ENCODE measurements around the gene TMEM258. TPM values are rescaled to one million over a fixed set of nuclear protein-coding genes. Genes with fewer than 3 reads are reported as not detected.

Gene TMEM258
- total and polyA plus RNA-seq, 2 experiments from 2014 or later, result 72.8 to 258 TPM

DNA sequence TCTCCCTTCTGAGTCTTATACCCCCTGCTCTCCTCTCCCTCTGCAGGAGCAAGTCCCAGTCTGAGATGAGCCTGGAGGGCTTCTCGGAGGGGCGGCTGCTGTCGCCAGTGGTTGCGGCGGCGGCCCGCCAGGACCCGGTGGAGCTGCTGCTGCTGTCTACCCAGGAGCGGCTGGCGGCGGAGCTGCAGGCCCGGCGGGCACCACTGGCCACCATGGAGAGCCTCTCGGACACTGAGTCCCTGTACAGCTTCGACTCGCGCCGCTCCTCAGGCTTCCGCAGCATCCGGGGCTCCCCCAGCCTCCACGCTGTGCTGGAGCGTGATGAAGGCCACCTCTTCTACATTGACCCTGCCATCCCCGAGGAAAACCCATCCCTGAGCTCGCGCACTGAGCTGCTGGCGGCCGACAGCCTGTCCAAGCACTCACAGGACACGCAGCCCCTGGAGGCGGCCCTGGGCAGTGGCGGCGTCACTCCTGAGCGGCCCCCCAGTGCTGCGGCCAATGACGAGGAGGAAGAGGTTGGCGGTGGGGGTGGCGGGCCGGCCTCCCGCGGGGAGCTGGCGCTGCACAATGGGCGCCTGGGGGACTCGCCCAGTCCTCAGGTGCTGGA is 48.8 kb downstream of the TMEM258 start:
- in situ Hi-C loops (cut with MboI), result no loop called here
- 94 to 95% methylated on average over 31 to 42 of the region's 42 CpGs for WGBS, 2 experiments (ENCODE audit: low coverage in 1 of 2, low lambda C conversion rate in 2 of 2, missing lambda C conversion rate in 2 of 2)

DNA sequence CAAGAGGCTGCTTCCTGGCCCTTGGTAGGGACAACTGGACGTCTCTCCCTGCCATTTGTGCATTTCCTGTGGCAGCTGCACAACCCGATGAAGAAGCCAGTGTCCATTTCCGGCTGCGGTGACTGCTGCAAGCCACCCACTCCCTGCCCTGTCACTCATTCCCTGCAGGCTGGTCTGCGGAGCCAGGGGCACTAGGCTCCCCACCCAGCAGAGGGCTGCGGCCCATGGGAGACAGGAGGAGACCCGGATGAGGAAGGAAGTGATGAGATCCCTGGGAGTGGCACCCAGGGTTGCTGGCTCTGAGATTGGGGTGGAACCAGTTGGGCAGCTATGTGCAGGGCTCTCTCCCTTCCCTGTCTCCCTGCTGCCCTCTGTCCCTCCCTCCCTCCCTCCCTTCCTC is 50.0 kb downstream of the TMEM258 start:
- no peak overlapping the region for H3K4me3 ChIP-seq
- no peaks in the 10 kb centered on the region for H3K4me1 ChIP-seq (ENCODE audit: insufficient read depth)
- no peaks in the 10 kb centered on the region for H4K20me1 ChIP-seq (ENCODE audit: insufficient read depth)
- H3F3A ChIP-seq (ENCODE audit: insufficient read depth), result no peaks in the 10 kb centered on the region
- in situ Hi-C loops (cut with MboI), result no loop called here
- H3K36me3 ChIP-seq (ENCODE audit: low read depth), result no peaks in the 10 kb centered on the region
- H2AFZ ChIP-seq, result no peak overlapping the region
- no peaks in the 10 kb centered on the region for H3K27me3 ChIP-seq (replicated peaks; ENCODE audit: insufficient read depth)
- no peaks in the 10 kb centered on the region for H3K79me2 ChIP-seq (ENCODE audit: insufficient read depth)
- no peak overlapping the region for H3K4me2 ChIP-seq (ENCODE audit: unreplicated experiment)
- no peaks in the 10 kb centered on the region for H3K9me2 ChIP-seq (ENCODE audit: insufficient read depth)
- no peak overlapping the region for H3K9ac ChIP-seq
- no peaks in the 10 kb centered on the region for H3K9me3 ChIP-seq (ENCODE audit: low read depth)
- WGBS, 2 experiments (ENCODE audit: low coverage in 1 of 2, low lambda C conversion rate in 2 of 2, missing lambda C conversion rate in 2 of 2), result 86 to 91% methylated on average over 7 of the region's 7 CpGs
- no peak for DNase-seq
- no peak for TF ChIP-seq EZH2 (IDR thresholded peaks at IDR 0.05; ENCODE audit: insufficient read depth, poor library complexity, severe bottlenecking)
- no peak for TF ChIP-seq EZH2phosphoT487 (IDR thresholded peaks at IDR 0.05; ENCODE audit: insufficient read depth, low read depth)
- no peak overlapping the region for H3K27ac ChIP-seq

More for the DNA sequence above, 48.8 kb downstream of the TMEM258 start:
- no peak overlapping the region for H3K4me3 ChIP-seq
- no peak overlapping the region for H3K27ac ChIP-seq
- no peak for DNase-seq
- no peaks in the 10 kb centered on the region for H3K9me2 ChIP-seq (ENCODE audit: insufficient read depth)
- no peak overlapping the region for H3K4me2 ChIP-seq (ENCODE audit: unreplicated experiment)
- H3K9me3 ChIP-seq (ENCODE audit: low read depth), result no peaks in the 10 kb centered on the region
- no peaks in the 10 kb centered on the region for H4K20me1 ChIP-seq (ENCODE audit: insufficient read depth)
- H3K9ac ChIP-seq, result no peak overlapping the region
- TF ChIP-seq EZH2 (IDR thresholded peaks at IDR 0.05; ENCODE audit: insufficient read depth, poor library complexity, severe bottlenecking), result no peak
- H3K4me1 ChIP-seq (ENCODE audit: insufficient read depth), result no peaks in the 10 kb centered on the region
- no peaks in the 10 kb centered on the region for H3K27me3 ChIP-seq (replicated peaks; ENCODE audit: insufficient read depth)
- H3K79me2 ChIP-seq (ENCODE audit: insufficient read depth), result no peaks in the 10 kb centered on the region
- no peaks in the 10 kb centered on the region for H3F3A ChIP-seq (ENCODE audit: insufficient read depth)
- no peak overlapping the region for H2AFZ ChIP-seq
- H3K36me3 ChIP-seq (ENCODE audit: low read depth), result no peaks in the 10 kb centered on the region

- no peak overlapping the region for H3K4me3 ChIP-seq
- no peaks in the 10 kb centered on the region for H3F3A ChIP-seq (ENCODE audit: insufficient read depth)
- no peak overlapping the region for H3K9ac ChIP-seq
- H3K36me3 ChIP-seq (ENCODE audit: low read depth), result no peaks in the 10 kb centered on the region
- TF ChIP-seq EZH2phosphoT487 (IDR thresholded peaks at IDR 0.05; ENCODE audit: insufficient read depth, low read depth) (no peak), EZH2 (IDR thresholded peaks at IDR 0.05; ENCODE audit: insufficient read depth, poor library complexity, severe bottlenecking) (no peak)
- H3K79me2 ChIP-seq (ENCODE audit: insufficient read depth), result no peaks in the 10 kb centered on the region
- no peak overlapping the region for H3K4me2 ChIP-seq (ENCODE audit: unreplicated experiment)
- no peak for DNase-seq
- H3K4me1 ChIP-seq (ENCODE audit: insufficient read depth), result no peaks in the 10 kb centered on the region
- H3K9me3 ChIP-seq (ENCODE audit: low read depth), result no peaks in the 10 kb centered on the region
- in situ Hi-C loops (cut with MboI), result no loop called here
- H3K27me3 ChIP-seq (replicated peaks; ENCODE audit: insufficient read depth), result no peaks in the 10 kb centered on the region
- H4K20me1 ChIP-seq (ENCODE audit: insufficient read depth), result no peaks in the 10 kb centered on the region
- H2AFZ ChIP-seq, result no peak overlapping the region
- H3K27ac ChIP-seq, result no peak overlapping the region
- 64 to 90% methylated on average over 7 of the region's 7 CpGs for WGBS, 2 experiments (ENCODE audit: low coverage in 1 of 2, low lambda C conversion rate in 2 of 2, missing lambda C conversion rate in 2 of 2)
- no peaks in the 10 kb centered on the region for H3K9me2 ChIP-seq (ENCODE audit: insufficient read depth)
Measured at GRCh38 chr11:61739966-61740365, 52.4 kb downstream of the TMEM258 start.

DNA sequence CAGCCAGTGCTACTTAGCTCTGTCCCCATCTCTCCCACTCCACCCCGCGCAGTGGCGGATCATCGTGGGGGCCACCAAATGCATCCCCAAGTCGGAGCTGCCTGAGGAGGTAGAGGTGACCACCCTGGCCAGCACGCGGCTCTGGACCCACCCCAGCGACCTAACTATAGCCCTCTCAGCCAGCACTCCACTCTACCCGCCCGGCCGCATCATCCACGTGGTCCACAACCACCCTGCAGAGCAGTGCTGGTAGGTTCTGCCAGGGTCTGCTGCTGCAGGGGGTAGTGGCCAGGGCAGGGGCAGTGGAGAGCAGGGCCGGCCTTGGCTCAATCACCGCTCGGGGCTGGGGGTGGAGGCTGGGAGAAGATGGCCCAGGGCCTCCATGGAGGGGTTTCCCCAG is 53.0 kb downstream of the TMEM258 start:
- no peaks in the 10 kb centered on the region for H4K20me1 ChIP-seq (ENCODE audit: insufficient read depth)
- H3F3A ChIP-seq (ENCODE audit: insufficient read depth), result no peaks in the 10 kb centered on the region
- H3K9me3 ChIP-seq (ENCODE audit: low read depth), result no peaks in the 10 kb centered on the region
- no peak overlapping the region for H3K27ac ChIP-seq
- no peak overlapping the region for H3K9ac ChIP-seq
- no peak overlapping the region for H3K4me2 ChIP-seq (ENCODE audit: unreplicated experiment)
- H3K79me2 ChIP-seq (ENCODE audit: insufficient read depth), result no peaks in the 10 kb centered on the region
- TF ChIP-seq EZH2 (IDR thresholded peaks at IDR 0.05; ENCODE audit: insufficient read depth, poor library complexity, severe bottlenecking) (no peak), EZH2phosphoT487 (IDR thresholded peaks at IDR 0.05; ENCODE audit: insufficient read depth, low read depth) (no peak)
- no peak for DNase-seq
- in situ Hi-C loops (cut with MboI), result no loop called here
- H3K4me3 ChIP-seq, result no peak overlapping the region
- WGBS, 2 experiments (ENCODE audit: low coverage in 1 of 2, low lambda C conversion rate in 2 of 2, missing lambda C conversion rate in 2 of 2), result 86 to 91% methylated on average over 8 to 15 of the region's 15 CpGs
- no peak overlapping the region for H2AFZ ChIP-seq
- H3K36me3 ChIP-seq (ENCODE audit: low read depth), result no peaks in the 10 kb centered on the region
- no peaks in the 10 kb centered on the region for H3K27me3 ChIP-seq (replicated peaks; ENCODE audit: insufficient read depth)
- H3K4me1 ChIP-seq (ENCODE audit: insufficient read depth), result no peaks in the 10 kb centered on the region
- H3K9me2 ChIP-seq (ENCODE audit: insufficient read depth), result no peaks in the 10 kb centered on the region

MicroRNAs encoded within 50 kb of the gene (microRNA counts, 767-probe panel; counts per million panel counts)
- microRNA hsa-miR-1908 (447 counts per million, percentile 86 among the panel's probes with 10 or more counts), microRNA hsa-miR-611 (447 counts per million, percentile 86 among the panel's probes with 10 or more counts)

Other genes with a start within 250 kb of the TMEM258 start
- gene SYT7, start 211.5 kb downstream of the TMEM258 start, total RNA-seq (2014; rRNA removed; shearing (Covaris generic)), result 1.5 and 1.9 TPM in 2 replicates
- gene SYT7, start 211.5 kb downstream of the TMEM258 start, polyA plus RNA-seq (2016; fragmentation: Nextera tagmentation; extraction: Ambion mirVana), result 0.40 and 0.72 TPM in 2 replicates
- 1.3 and 2.3 TPM in 2 replicates for gene DAGLA, start 112.2 kb downstream of the TMEM258 start, total RNA-seq (2014; rRNA removed; shearing (Covaris generic))
- gene DAGLA, start 112.2 kb downstream of the TMEM258 start, polyA plus RNA-seq (2016; fragmentation: Nextera tagmentation; extraction: Ambion mirVana), result 1.3 and 1.4 TPM in 2 replicates
- gene MYRF, start 40.0 kb downstream of the TMEM258 start, total RNA-seq (2014; rRNA removed; shearing (Covaris generic)), result not detected in 2 replicates
- 0.05 and 0.16 TPM in 2 replicates for gene MYRF, start 40.0 kb downstream of the TMEM258 start, polyA plus RNA-seq (2016; fragmentation: Nextera tagmentation; extraction: Ambion mirVana)
- gene FEN1, start 312 bp upstream of the TMEM258 start, total RNA-seq (2014; rRNA removed; shearing (Covaris generic)), result 29.0 and 29.2 TPM in 2 replicates
- 29.1 and 31.5 TPM in 2 replicates for gene FEN1, start 312 bp upstream of the TMEM258 start, polyA plus RNA-seq (2016; fragmentation: Nextera tagmentation; extraction: Ambion mirVana)
- gene FADS1, start 24.4 kb upstream of the TMEM258 start, total RNA-seq (2014; rRNA removed; shearing (Covaris generic)), result 12.9 and 44.9 TPM in 2 replicates
- gene FADS1, start 24.4 kb upstream of the TMEM258 start, polyA plus RNA-seq (2016; fragmentation: Nextera tagmentation; extraction: Ambion mirVana), result 19.7 and 21.6 TPM in 2 replicates
- gene FADS2, start 35.7 kb upstream of the TMEM258 start, total RNA-seq (2014; rRNA removed; shearing (Covaris generic)), result 5.2 and 7.7 TPM in 2 replicates
- 5.5 and 6.3 TPM in 2 replicates for gene FADS2, start 35.7 kb upstream of the TMEM258 start, polyA plus RNA-seq (2016; fragmentation: Nextera tagmentation; extraction: Ambion mirVana)
- 203 and 272 TPM in 2 replicates for gene FADS3, start 98.9 kb upstream of the TMEM258 start, total RNA-seq (2014; rRNA removed; shearing (Covaris generic))
- gene FADS3, start 98.9 kb upstream of the TMEM258 start, polyA plus RNA-seq (2016; fragmentation: Nextera tagmentation; extraction: Ambion mirVana), result 124 and 135 TPM in 2 replicates
- gene RAB3IL1, start 125.0 kb upstream of the TMEM258 start, total RNA-seq (2014; rRNA removed; shearing (Covaris generic)), result 6.6 and 7.5 TPM in 2 replicates
- gene RAB3IL1, start 125.0 kb upstream of the TMEM258 start, polyA plus RNA-seq (2016; fragmentation: Nextera tagmentation; extraction: Ambion mirVana), result 2.8 and 3.3 TPM in 2 replicates
- gene BEST1, start 157.8 kb upstream of the TMEM258 start, total RNA-seq (2014; rRNA removed; shearing (Covaris generic)), result 4.7 and 5.1 TPM in 2 replicates
- 3.1 and 3.9 TPM in 2 replicates for gene BEST1, start 157.8 kb upstream of the TMEM258 start, polyA plus RNA-seq (2016; fragmentation: Nextera tagmentation; extraction: Ambion mirVana)
- gene FTH1, start 175.0 kb upstream of the TMEM258 start, total RNA-seq (2014; rRNA removed; shearing (Covaris generic)), result 393 and 473 TPM in 2 replicates
- 10,305 and 10,611 TPM in 2 replicates for gene FTH1, start 175.0 kb upstream of the TMEM258 start, polyA plus RNA-seq (2016; fragmentation: Nextera tagmentation; extraction: Ambion mirVana)